HG03103 (cell line): ENCODE data around the gene IMPDH2.

Experiments used
- ATAC-seq: cut with Tn5 transposase; IDR thresholded peaks from one replicate; pipeline ENCODE4 v1.9.1; 2021; ENCODE audit warnings: low read depth; ENCODE audit not compliant: unreplicated experiment

IMPDH2 gene

GRCh38 chr3:48984663-48985062 lies 44.5 kb downstream of the IMPDH2 start:
- no peak for ATAC-seq

GRCh38 chr3:48983096-48983495 lies 46.1 kb downstream of the IMPDH2 start:
- no peak for ATAC-seq

DNA sequence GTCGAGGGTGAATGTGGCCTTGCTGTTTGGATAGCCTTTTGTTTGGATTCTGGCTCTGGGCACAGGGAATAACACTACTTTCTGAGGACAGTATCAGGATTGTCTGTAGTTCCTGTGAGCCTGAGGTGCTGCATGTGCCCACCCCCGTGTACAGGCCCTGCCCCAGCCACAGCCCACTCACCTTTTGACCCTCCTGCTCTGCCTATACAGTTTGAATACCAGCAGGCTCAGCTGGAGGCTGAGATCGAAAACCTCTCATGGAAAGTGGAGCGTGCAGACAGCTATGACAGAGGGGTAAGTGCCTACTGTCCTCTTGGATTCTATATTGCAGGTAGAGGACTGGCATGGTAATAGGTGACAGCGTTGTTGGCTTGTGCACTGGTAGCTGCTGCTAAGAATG lies 46.5 kb downstream of the IMPDH2 start:
- ATAC-seq, result no peak

GRCh38 chr3:48982016-48982415 lies 47.2 kb downstream of the IMPDH2 start:
- ATAC-seq, result no peak

GRCh38 chr3:48980295-48980694 lies 48.9 kb downstream of the IMPDH2 start:
- no peak for ATAC-seq

DNA sequence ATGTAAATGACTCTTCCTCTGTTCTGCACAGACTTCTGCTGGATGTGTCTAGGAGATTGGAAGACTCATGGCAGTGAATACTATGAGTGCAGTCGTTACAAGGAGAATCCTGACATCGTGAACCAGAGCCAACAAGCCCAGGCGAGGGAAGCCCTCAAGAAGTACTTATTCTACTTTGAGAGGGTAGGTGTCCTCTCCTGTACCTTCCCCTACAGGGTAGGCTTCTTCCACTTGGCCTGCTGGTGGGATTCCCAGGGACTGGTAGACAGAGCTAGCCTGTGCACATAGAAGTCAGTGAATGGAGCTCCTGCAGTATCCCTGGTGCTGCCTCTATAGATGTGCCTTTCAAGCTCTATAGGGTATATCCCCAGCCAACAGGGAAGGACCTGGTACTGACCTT lies 49.7 kb downstream of the IMPDH2 start:
- no peak for ATAC-seq
